Measurements from ENCODE around the gene C16orf96.
"Not testable (repeated sequence)": the region's sequence is repeated elsewhere in the genome, so short reads cannot be mapped to it uniquely, and the experiment has no call there.

C16orf96 gene

DNA sequence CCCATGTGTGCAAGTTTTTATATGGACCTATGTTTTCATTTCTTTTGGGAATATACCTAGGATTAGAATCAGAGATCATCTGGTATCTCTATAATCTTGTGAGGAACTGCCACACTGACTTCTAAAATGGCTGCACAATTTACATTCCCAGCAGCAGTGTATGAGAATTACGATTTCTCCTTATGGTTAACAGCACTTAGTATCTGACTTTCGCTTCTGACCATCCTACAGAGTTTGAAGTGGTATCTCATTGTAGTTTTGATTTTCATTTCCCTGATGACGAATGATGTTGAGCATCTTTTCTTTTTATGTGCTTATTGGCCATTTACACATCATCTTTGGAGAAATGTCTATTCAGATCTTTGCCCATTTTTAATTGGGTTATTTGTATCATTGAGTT, 10.0 kb downstream of the C16orf96 start:
- no peak for DNase-seq (ENCODE audit: low read depth in 2 of 2)

DNA sequence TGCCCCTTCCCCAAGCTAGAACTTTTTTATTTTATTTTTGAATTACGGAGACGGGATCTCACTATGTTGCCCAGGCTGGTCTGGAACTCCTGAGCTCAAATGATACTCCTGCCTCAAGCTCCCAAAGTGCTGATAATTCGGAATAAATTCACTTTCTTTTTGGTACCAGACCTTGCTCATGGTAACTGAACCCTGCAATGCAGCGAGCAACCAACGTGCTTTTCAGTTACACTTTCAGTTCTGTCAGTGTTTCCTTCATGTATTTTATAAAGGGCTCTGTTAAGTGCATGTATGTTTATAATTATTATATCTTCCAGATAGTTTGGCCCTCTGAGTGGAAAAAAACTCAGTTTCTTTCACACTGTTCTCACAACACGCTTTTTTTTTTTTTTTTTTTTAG, 13.9 kb downstream of the C16orf96 start:
- no peak for DNase-seq (ENCODE audit: low read depth in 2 of 2)

- no peak for DNase-seq (ENCODE audit: low read depth in 2 of 2)
Observed at GRCh38 chr16:4570688-4571321, 14.7 kb downstream of the C16orf96 start.

DNA sequence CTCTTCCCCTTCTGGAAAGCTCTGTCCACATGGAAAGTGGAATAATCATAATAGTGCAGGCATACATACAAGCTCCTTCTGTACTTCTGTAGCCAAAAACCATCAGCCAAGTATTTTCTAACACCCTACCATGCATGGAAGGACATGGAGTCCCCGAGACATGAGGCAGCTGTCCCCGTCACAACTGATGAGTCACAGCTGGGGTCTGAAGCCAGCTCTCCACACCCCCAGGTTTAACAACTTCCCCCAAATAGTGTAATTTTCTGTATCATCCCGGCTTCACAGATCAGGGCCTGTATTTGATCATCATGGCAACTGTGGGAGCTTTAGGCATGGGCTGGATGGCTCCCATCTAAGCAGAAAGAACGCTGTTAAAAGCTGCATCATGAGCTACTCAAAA, 16.6 kb downstream of the C16orf96 start:
- no peak for DNase-seq (ENCODE audit: low read depth in 2 of 2)

- DNase-seq (ENCODE audit: low read depth in 2 of 2) = not testable (repeated sequence)
Observed at GRCh38 chr16:4573926-4574325, 17.8 kb downstream of the C16orf96 start.

DNA sequence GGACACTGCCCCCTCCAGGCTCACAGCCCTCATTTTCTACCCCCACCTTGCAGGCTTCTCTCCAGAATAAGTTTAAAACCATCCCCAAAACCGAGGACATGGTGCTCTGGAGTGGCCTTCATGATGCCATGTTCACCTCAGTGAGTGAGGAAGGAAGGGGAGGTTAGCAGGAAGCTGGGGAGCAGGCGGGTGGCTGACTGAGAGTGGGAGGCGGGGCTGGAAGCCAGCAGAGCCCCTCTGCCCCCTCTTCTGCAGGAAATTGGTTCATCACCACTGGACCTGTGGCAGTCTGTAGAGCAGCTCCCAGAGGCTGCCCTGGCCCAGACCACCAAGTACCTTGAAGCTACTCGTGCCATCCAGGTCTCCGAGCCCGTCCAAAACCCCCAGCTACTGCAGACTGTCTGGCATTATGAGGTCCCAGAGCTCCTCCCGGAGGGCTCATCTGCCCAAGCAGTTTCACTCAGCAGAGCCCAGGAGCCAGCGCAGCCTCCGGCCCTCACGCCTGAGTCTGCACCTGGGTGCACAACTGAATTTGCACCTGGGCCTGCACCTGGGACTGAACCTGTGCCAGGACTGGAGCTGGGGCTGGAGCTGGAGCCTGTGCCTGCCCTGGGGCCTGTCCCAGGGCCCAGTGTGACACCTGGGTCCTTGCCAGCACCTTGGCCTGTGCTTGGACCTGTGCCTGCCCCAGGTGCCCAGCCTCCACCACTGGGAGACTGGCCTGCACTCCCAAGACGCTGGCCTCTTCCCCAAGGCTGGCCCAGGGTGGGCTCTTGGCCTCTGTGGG, 19.0 kb downstream of the C16orf96 start:
- no peak for DNase-seq (ENCODE audit: low read depth in 2 of 2)

- DNase-seq (ENCODE audit: low read depth in 2 of 2) = no peak
Observed at GRCh38 chr16:4576008-4576407, 19.9 kb downstream of the C16orf96 start.

GRCh38 chr16:4578961-4579530, 22.9 kb downstream of the C16orf96 start:
- DNase-seq (ENCODE audit: low read depth in 2 of 2) = no peak

DNA sequence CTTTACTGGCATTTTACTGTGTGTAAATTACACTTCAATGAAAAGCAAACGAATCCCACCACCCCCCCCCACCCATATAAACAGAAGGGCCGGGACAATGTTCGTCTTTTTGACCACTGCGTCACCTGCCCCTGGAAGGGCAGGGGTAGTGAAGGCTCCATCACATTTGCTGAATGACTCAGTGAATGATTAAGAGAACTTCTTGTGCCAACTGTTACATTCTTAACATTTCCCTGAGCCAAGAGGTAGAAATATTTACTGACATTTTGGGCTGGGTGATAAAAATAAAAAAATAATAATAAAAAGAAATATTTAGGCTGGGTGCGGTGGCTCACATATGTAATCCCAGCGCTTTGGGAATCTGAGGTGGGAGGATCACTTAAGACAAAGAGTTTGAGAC, 24.1 kb downstream of the C16orf96 start:
- no peak for DNase-seq (ENCODE audit: low read depth in 2 of 2)

DNA sequence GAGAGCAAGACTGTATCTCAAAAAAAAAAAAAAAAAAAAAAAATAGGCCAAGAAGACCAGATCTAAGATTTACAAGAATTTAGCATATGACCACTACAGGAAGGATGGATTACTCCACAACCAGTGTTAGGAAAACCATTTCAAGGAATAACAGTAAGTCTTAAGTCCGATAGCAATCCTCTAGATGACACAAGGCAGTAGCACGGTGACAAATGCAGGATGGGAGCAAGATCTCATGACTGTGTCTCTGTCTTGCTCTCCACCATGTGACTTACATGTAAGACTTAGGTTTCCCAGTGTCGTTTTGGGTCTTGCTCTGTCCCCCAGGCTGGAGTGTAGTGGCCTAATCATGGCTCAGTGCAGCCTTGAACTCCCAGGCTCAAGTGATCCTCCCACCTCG, 27.8 kb downstream of the C16orf96 start:
- DNase-seq (ENCODE audit: low read depth in 2 of 2) = no peak

- no peak for DNase-seq (ENCODE audit: low read depth in 2 of 2)
Observed at GRCh38 chr16:4586291-4586690, 30.2 kb downstream of the C16orf96 start.

GRCh38 chr16:4588386-4588785, 32.2 kb downstream of the C16orf96 start:
- DNase-seq (ENCODE audit: low read depth in 2 of 2) = no peak

DNA sequence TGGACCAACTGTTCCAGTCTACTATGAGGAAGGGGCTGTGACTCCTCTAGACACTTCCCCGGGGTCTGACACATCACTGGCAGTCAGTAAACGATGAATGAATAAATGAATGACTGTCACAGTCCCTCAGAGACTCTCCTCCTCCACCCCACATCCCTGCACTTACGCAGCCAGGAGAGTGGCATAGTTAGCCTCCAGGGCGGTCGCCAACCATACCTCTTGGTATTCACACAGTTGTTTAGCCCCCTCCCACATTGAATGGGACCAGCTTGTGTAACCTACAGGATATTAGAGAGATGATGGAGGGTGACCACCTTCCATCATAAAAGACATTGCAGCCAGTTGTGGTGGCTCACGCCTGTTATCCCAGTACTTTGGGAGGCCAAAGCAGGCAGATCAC, 32.8 kb downstream of the C16orf96 start:
- DNase-seq (ENCODE audit: low read depth in 2 of 2) = no peak

DNA sequence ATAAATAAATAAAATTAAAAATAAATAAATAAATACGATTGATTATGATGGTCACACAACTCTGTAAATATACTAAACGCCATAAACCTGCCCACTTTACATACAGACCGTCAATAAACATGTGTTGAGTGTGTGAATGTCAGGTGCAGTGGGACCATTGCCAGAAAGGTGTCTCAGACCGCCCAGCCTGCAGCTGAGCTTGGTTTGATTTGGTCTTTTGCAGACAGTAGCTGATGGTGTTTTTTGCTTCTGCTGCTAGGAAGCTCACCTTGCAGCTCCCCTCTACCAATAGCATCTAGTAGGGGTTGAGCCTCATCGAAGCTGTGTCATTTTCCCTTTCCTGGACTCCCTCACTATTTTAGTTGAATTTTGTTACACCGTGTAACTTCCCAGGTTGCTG, 35.1 kb downstream of the C16orf96 start:
- no peak for DNase-seq (ENCODE audit: low read depth in 2 of 2)

- no peak for DNase-seq (ENCODE audit: low read depth in 2 of 2)
Observed at GRCh38 chr16:4591706-4592470, 35.7 kb downstream of the C16orf96 start.

GRCh38 chr16:4593086-4593485, 36.9 kb downstream of the C16orf96 start:
- DNase-seq (ENCODE audit: low read depth in 2 of 2) = no peak

DNA sequence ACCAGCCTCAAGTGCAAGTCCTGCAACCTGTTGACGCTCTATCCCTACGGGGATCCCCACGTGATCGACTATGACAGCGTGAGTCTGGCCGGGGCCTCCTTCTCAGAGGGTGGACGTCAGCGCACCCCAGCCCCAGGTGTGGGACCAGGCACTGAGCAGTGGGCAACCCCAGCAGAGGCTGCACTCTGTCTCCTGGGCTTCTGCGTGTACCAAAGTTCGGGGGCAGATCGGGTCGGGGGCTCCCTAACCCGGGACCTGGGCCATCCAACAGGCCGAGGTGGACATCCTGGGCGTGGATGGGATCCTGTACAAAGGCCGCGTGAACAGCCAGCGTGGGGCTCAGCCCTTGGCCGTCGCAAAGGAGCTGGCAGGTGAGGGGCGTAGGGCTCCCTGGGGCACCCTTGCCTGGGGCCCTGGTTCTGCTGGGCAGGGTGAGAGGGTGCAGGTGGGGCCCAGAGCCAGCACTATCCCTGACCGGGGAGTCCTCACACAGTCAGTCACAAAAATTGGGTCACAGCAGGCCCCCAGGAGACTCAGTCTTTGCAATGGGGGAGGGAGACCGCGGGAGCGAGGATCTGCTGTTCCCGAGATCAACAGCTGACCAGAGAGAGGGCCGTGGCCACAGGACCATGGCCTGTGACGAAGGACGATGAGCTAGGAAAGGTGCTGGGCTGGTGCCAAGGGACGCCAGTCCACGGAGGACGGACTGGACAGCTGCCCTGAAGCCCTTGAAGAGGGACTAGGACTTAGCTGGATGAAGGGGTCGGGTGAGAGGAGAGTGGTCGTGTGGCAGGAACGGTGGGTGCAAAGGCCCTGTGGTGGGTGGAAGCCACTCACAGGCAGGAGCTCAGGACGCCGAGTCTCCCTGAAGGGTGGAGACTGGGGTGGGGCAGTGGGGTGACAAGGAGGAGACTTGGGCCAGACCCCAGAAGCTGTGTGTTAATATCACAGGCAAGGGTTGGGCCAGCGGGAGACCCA, 38.6 kb downstream of the C16orf96 start:
- DNase-seq (ENCODE audit: low read depth in 2 of 2) = no peak

DNA sequence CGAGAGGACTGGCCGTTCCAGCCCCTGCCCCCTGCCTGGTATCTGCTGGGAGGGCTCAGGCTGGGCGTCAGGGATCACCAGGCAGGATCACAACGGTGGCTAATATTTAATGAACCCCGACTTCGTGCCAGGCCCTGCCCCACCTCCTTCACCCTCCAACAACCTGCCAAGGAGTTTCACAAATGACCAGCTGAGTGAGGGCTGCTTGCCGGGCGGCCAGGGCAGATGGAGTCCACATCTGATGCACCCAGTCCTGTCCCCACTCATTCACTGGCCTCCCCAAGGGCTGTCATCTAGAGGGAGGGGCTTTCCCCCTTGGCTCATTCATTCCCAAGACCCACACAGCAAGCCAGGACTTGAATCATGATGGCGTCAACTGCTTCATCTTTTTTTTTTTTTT, 41.0 kb downstream of the C16orf96 start:
- DNase-seq (ENCODE audit: low read depth in 2 of 2) = no peak

DNA sequence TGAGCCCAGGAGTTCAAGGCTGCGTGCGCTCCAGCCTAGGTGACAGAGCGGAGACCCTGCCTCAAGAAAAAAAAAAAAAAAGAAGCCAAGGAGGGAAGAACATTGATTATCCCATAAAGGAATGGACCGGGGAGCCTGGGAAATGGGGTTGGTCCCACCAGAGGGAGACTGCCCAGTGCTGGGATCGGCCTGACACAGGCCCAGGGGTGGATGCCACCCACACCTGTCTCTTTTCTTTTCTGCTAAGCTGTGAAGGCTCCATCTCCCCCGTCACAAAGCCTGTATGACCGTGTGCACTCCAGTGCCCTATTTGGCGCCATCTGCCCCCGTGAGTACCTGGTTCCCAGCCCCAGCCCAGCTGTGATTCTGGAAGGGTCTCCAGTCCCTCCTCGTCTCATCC, 42.9 kb downstream of the C16orf96 start:
- DNase-seq (ENCODE audit: low read depth in 2 of 2) = no peak

- no peak for DNase-seq (ENCODE audit: low read depth in 2 of 2)
Observed at GRCh38 chr16:4599545-4599944, 43.4 kb downstream of the C16orf96 start.

Data from stimulated activated CD4-positive, alpha-beta T cell treated with anti-CD3 and anti-CD28 coated beads, Interleukin-15, amount 100 ng/mL, for 48 hours (primary cell).